ENCODE measurements around the gene TPRG1L. TPM values are rescaled to one million over a fixed set of nuclear protein-coding genes. Genes with fewer than 3 reads are reported as not detected.

The TPRG1L gene
- total RNA-seq, 2 donors from 2014 or later: 8.6 to 24.4 TPM

- intact Hi-C loops (cut with DNase I): no loop called here
- ATAC-seq (no peak), DNase-seq (peak in 1 of 4 donors; percentile 10)
- no peak overlapping the region for H3K4me3 ChIP-seq
- no peaks in the 10 kb centered on the region for H3K9me3 ChIP-seq
- TF ChIP-seq CTCF (IDR thresholded peaks at IDR 0.05) (no peak), POLR2A (IDR thresholded peaks at IDR 0.05) (no peak)
- H3K27ac ChIP-seq: no peak overlapping the region
- 67 to 76% methylated on average over 3 to 9 of the region's 9 CpGs for WGBS, 2 donors
- no peaks in the 10 kb centered on the region for H3K27me3 ChIP-seq
- no peaks in the 10 kb centered on the region for H3K36me3 ChIP-seq (replicated peaks in 1 of 2; ENCODE audit: insufficient read depth in 1 of 2, low read depth in 2 of 2)
- H3K4me1 ChIP-seq: peaks cover 32% of the 10 kb centered on the region
Measured at GRCh38 chr1:3669971-3670431, 45.2 kb downstream of the TPRG1L start.

- DNase-seq (peak in 1 of 4 donors; percentile 22), ATAC-seq (no peak)
- 80% methylated on average over 15 of the region's 15 CpGs for WGBS, 2 donors
- Histone ChIP-seq H3K36me3 (replicated peaks in 1 of 2; ENCODE audit: insufficient read depth in 1 of 2, low read depth in 2 of 2) (no peaks in the 10 kb centered on the region), H3K4me1 (peaks cover 37% of the 10 kb centered on the region), H3K9me3 (no peaks in the 10 kb centered on the region), H3K27me3 (no peaks in the 10 kb centered on the region), H3K27ac (no peak overlapping the region), H3K4me3 (no peak overlapping the region)
- intact Hi-C loops (cut with DNase I): no loop called here
- no peak for TF ChIP-seq CTCF (IDR thresholded peaks at IDR 0.05)
- TF ChIP-seq POLR2A (IDR thresholded peaks at IDR 0.05): no peak
Measured at GRCh38 chr1:3670823-3671265, 46.0 kb downstream of the TPRG1L start.

GRCh38 chr1:3671371-3672180, 46.8 kb downstream of the TPRG1L start:
- Histone ChIP-seq H3K9me3 (no peaks in the 10 kb centered on the region), H3K36me3 (replicated peaks in 1 of 2; ENCODE audit: insufficient read depth in 1 of 2, low read depth in 2 of 2) (no peaks in the 10 kb centered on the region), H3K4me3 (no peak overlapping the region), H3K27me3 (no peaks in the 10 kb centered on the region), H3K4me1 (peaks cover 37% of the 10 kb centered on the region), H3K27ac (no peak overlapping the region)
- DNase-seq: peak in 2 of 4 donors; percentile 29 to 37
- intact Hi-C loops (cut with DNase I): no loop called here
- ATAC-seq: no peak
- TF ChIP-seq CTCF (IDR thresholded peaks at IDR 0.05): no peak
- TF ChIP-seq POLR2A (IDR thresholded peaks at IDR 0.05): no peak
- 46 to 51% methylated on average over 14 to 29 of the region's 29 CpGs for WGBS, 2 donors

- DNase-seq: peak in 1 of 4 donors; percentile 8
- Histone ChIP-seq H3K36me3 (replicated peaks in 1 of 2; ENCODE audit: insufficient read depth in 1 of 2, low read depth in 2 of 2) (no peaks in the 10 kb centered on the region), H3K9me3 (no peaks in the 10 kb centered on the region), H3K27ac (no peak overlapping the region), H3K27me3 (no peaks in the 10 kb centered on the region), H3K4me1 (peaks cover 37% of the 10 kb centered on the region), H3K4me3 (no peak overlapping the region)
- ATAC-seq: no peak
- WGBS, 2 donors: 77 to 87% methylated on average over 18 to 21 of the region's 21 CpGs
- intact Hi-C loops (cut with DNase I): no loop called here
- no peak for TF ChIP-seq POLR2A (IDR thresholded peaks at IDR 0.05)
- no peak for TF ChIP-seq CTCF (IDR thresholded peaks at IDR 0.05)
Measured at GRCh38 chr1:3672231-3672970, 47.6 kb downstream of the TPRG1L start.

Measured in body of pancreas (tissue), 4 donors.